Ecto neural progenitor cell (in vitro differentiated cells): ENCODE data around the gene FAM50B.

Experiments used
- DNase-seq: peaks from one replicate; pipeline ENCODE4 v3.0.0-alpha.2; 2018; ENCODE audit warnings: low spot score

The FAM50B gene

DNA sequence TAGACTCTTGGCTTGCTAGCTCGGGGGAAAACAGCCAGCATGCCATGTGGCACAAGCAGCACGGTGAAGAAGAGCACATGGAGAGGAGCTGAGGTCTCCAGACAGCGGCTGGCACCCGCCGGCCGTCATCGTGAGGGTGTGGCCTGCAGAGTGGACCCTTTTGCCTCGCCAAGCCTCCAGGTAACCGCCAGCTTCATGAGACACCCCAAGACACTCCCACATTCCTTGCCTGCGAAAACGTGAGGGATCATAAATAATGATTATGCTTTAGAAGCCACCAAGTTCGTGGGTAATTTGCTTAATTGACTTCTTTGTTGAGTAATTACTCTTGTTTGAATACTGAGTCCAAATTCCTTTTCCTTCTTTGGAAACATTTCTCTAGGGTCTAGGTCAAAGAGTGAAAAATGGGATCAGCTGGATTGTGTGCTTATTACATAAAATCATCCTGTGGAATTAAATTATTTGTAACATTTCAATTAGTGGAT is 23.2 kb downstream of the FAM50B start:
- no peak for DNase-seq

DNA sequence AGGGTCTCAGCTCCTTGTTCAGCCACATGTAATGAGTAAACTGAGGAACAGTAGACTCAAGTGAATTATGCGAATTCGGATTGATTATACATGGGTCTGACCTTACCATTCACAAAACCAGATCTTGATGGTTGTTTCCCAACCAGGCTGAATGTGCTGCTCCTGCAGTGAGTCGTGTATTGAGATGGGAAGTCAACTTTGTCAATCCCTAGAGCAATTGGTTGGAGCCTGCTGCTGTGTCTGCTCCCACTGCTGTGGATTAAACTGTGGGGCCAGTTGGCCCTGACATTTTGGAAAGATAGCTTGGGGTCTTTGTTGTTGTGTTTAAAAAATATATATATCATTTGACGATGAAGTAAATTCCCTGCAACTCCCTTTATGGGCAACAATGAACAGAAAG is 23.9 kb downstream of the FAM50B start:
- DNase-seq: no peak

DNA sequence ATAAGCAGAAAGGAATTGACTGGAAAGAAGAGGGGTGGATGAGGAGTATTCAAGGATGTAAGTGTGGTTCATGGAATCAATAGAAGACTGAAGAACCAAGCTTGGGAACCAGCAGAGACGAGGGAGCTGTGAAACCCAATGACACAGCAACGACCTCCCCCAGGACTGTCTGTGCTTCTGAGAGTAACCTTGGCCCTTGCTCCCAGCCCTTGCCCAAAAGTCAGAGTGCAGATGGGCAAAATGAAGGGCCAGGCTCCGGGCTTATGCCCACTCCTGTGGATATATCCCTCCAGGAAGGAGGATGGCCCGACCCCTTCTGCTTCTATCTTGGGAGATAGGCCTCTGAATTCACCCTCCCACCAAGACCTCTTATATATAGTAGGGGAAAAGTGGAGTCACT is 24.9 kb downstream of the FAM50B start:
- no peak for DNase-seq

DNA sequence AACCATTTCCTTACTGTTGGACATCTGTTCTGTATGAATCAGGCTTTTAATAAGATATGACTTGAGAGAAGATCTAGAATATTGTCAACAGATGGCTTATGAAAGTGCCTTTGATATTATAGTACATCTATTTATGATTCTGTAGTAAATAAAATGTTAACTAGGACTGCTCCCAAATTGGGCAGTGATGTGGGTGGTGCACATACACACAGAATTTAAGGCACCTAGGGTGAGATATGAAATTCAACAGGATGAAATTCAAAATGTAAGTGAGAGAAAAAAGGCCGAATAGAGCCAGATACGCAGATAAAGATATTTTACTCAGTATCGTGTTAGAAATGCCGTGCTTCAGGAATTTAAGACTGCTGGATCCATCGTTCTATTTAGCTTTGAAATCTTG is 26.3 kb downstream of the FAM50B start:
- DNase-seq: no peak

DNA sequence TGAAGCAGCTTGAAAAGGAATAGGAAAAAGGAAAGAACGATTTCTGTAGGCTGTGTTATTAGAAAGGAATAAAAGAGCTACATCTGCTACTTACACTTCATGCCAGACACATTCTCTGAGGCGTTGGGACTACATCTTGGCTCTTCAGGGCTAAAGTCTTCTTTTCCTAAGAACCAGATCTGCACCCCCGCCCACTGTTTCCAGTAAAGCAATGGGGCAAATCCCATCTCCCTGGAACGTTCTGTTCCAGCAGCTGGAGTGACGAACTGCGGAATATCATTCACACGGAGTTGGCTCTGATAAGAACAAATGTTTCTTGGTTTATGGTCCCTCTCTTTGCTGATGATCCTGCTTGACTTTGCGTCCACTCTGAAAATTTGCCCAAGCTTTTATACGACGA is 26.9 kb downstream of the FAM50B start:
- DNase-seq: no peak

DNA sequence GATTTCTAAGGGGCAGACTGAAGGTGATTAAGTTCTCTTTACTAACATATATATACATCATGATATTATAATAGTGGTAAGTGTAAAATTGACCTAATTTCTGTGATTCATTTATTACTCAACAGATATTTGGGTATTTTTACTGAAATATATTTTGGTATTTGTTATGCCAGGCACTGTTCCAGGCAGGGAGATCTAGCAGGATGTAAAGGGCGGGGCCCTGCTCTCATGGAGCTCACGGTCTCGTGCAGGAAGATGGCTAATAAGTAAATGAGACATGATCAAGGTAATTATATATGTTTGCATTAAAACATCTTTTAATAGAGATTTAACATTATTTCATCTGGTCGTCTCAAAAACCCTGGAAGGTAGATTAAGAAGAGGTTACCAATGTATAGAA is 27.7 kb downstream of the FAM50B start:
- no peak for DNase-seq

DNA sequence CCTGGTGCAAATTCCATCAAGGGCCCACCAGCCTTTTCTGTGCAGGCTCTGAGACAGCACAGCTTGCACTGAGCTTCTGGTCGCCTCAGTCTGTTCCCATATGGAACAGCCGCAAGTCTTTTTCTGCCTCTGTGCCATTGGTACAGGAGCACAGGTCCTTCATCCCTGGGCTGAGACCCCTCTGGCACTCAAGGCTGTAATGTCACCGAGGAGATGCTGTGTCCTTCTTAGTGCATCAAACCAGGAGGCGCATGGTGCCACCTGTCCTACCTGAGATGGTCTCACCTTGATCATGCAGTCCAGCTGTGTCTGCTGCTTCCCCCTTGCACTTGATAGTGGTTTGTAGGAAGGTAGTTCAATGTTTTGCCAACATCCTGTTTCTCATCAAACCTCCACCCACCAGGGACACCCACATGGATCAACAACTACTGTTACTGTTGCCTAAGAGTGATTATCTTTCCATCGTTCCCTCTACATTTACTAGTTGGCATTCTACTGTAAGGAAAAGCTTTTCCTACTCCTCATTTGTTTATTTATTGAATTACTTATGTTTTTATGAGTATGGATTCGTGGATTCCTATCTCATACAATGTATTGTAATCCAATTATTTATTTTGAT is 29.0 kb downstream of the FAM50B start:
- no peak for DNase-seq

DNA sequence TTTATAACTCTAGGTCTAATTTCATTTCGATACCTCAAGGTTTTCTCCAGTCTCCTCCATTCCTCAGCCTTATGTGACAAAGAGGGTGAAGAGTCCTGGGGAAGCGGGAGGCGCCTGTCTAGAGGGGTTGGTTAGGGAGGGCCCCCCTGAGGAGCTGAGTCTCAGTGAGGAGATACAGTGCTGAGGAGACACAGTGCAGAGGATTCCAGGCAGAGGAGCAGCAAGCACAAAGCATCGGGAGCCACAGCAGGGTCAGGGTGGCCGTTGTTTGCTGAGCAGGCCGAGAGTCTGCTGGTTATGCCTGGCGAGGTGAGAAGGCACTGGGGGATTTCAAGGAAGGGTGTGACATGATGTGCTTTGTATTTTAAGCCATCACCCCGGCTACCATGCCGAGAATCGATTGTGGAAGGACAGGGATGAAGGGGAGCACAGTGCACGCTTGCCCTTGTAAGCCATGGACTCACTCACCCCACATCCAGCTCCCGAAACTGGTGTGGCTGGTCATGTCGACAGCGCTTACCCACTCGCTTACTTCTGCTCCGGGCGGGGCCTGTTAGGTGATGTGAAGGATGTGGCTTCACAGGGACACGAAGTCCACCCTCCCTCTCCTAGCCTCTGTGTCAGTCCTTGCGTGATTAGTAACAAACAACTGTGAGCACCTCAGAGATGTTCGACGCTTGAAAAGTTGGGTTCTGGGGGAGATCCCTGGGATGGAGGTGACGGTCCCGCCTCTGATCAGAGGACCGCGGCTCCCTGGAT is 30.2 kb downstream of the FAM50B start:
- peak; percentile 29 for DNase-seq

DNA sequence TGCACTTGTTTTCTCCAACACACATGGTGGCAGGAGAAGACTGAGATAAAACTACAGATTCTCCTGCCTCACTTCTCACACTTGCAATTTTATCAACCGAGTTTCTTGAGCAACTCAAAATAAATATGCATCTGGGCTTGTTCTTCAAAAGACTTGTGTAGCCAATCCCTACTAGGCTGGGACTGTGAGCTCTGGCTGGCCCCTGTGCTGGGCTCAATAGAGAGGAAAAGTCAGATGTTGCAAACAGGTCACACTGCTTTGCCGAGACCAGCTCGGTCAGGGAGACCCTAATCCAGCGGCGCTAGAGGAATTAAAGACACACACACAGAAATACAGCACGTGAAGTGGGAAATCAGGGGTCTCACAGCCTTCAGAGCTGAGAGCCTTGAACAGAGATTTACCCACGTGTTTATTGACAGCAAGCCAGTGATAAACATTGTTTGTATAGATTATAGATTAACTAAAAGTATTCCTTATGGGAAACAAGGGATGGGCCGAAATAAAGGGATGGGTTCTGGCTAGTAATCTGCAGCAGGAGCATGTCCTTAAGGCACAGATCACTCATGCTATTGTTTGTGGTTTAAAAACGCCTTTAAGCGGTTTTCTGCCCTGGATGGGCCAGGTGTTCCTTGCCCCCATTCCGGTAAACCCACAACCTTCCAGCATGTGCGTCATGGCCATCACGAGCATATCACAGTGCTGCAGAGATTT is 32.7 kb downstream of the FAM50B start:
- DNase-seq: peak; percentile 7

DNA sequence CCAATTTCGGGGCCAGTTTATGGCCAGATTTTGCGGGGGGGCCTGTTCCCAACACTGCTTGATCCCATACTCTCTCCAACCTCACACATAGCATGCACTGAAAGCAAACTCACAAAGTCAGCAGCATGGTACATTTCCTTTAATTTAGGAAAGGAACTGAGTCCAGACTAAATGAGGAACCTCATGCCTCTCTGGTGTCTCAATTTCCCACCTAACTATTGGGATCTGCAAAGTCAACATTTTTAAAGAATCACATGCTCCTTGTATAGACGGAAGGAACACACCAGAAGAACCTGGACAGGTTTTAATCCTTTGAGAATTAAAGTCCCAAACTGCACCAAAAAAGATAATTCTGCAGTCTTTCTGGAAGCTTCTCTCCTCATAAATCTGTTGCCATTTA is 33.3 kb downstream of the FAM50B start:
- no peak for DNase-seq

DNA sequence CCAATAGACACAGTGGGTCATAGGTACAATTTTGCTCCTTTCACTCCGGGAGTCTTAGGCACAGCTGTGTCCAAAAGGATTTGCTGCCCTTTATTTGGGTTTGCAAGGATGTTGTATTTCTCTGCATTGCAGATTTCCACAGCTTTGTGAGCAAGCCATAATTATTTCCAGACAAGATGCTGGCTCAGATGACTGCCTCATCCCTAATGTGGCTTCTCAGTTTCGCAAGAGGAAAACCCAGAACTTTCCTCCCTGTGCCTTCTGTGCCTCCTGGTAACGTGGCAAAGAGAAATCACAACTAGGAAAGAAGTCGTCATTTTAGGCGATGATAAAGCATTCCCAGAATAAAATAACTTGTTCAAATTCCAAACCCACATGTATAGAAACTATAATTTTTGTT is 33.7 kb downstream of the FAM50B start:
- no peak for DNase-seq

DNA sequence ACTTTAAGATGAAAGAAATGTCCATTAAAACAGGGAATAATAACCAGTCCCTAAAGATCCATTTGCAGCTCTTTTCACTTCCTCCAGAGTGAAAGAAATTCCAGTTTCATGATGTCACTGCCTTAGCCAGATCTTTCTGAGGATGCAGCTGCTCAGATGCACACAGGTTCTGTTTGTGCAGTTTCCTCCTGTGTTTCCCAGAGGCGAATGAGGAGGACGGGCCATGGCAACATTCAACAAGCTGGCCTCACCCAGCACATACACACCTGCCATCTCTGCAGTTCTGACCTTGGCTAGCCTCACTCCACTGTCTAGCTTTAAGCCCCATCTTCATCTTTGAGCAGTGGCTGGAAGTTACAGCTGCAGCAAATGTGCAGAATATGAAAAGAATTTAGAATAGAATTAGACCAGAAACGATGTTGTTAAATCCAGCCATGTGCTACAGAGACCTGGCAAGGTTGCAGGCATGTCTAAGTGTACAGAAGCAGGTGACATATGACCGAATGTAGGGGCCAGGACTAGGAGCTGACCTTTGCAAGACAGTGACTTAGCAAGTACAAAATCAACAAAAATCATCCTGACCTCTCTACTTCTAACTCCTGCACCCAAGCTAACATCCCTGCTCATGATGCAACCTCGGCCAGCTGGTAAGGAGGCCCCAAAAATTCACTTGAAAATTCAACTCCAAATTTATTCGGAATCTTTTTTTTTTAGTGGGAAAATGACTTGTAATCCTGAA is 35.0 kb downstream of the FAM50B start:
- no peak for DNase-seq

DNA sequence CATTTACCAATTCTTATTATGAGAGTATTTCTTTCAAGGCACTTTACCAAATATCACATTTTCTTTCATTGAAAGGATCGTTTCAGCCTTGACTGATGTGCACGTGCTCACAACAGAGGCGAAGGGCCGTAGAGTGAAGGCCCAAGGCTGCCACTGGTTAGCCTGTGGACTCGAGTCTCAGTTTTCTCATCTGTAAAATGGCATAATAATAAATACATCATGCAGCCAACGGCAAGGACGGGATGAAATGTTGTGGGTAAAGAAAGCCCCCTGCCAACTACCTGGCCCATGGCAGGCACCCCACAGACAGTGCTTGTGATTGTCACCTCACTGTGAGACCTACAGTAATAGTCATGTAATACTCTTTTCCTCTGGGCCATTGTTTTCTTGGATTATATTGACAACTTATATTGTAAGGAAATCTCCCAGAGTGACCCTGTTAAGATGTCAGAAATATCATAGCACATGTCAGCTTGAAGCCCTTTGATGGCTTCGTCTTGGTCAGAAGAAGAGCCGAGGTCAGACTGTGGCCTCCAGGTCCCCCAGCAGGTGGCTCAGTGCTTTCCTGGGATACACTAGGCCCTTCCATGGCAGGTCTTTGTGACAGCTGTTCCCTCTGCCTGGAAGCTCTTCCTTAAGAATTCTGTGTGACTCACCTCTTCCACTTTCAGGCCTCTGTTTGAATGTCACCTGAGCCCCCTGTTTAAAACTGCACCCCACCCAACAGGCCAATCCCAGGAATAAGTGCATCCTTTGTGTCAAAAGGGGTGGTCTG is 36.3 kb downstream of the FAM50B start:
- no peak for DNase-seq

DNA sequence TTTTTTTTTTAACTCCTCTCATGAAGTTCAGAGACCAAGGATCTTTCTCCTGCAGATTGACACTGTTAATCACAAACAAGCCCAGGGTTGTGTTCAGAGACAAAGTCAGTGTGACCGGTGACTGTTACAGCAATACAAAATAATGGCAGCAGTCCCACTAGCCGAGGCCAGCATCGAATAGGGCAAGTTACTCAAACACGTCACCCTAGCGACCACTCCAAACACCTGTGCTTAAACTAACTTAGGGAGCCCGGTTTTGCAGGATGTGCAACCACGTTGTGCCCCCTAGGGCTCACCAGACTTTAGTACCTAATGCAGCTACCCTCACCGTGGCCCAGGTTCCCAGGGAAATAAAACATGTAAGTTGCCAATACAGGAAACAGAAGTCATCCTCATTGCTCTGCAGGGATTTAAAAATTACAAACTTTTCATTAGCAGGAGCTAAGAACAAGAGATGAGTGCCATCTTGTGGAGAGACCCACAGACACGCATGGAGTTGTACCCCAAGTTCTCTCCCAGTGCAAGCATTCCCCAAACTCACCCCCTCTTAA is 38.1 kb downstream of the FAM50B start:
- no peak for DNase-seq

DNA sequence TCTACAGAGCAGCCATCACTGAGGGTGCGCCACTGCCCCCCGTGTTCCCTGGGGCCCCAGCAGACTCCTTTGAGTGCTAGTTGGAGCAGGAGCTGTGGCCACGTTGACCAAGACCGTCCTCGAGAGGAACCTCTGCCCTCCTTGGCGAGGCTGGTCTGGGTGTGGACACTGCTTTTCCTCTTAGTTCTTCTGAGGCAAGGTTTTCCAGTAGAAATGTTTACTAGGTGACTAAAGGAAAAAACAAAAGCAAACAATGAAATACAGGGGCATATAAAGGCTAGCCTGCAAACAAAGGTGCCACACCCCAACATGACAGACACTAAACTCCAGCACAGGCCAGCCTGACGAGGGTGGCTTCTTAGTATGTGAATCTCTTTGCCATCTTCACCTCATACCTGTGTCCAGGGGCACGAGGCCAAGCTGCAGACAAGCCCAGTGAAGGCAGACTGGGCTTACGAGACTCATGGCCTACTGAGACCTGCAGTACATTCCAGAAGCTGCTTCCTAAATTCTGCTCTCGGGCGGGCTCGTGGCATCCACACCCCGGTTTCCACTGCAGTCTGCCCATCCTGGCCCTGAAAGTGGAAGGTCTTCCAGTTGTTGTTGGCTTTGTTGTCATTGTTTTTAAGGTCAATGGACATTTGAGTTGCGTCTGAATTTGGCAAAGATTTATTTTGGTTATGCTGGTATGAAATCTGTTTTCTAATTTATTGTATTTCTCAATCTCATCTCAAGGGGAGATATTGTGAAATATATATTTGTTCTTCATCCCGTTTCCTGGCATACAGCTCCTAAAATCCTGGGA is 39.2 kb downstream of the FAM50B start:
- no peak for DNase-seq

DNA sequence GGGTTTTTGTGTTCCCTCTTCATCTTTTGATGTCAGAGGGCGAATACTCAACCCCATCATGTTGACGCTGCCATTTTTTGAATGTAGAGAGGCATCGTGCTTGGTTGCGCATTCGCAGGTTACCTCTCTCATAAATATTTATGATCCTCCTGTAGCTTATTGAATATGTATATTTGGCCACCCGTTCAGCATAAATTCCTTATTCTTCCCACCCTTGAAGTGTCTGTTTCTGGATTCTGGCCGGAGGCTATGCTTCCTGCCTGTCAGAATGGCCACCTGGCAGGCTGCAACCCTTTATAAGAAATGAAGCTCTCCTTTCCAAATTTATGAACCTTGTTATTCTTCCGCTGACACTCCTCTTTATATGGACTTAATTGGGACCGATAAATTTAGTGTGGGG is 40.9 kb downstream of the FAM50B start:
- no peak for DNase-seq

DNA sequence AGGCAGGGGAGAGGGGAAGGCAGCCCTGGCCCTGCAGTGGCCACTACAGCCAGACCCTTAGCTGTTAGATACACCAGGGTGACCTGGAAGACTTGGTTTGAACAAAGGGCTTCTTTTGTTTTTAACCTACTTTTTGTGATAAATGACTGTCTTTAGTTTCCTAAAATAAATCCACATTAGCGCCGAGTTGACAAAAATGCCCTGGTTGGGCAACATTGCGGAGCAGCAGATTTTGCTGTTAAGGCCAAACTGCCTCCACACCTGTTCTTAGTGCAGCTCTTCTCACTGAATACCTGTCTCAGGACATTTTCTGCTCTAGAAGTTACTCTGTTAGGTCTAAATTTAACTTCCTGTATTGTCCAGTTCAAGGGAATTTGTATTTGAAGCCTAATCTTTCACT is 42.7 kb downstream of the FAM50B start:
- no peak for DNase-seq

DNA sequence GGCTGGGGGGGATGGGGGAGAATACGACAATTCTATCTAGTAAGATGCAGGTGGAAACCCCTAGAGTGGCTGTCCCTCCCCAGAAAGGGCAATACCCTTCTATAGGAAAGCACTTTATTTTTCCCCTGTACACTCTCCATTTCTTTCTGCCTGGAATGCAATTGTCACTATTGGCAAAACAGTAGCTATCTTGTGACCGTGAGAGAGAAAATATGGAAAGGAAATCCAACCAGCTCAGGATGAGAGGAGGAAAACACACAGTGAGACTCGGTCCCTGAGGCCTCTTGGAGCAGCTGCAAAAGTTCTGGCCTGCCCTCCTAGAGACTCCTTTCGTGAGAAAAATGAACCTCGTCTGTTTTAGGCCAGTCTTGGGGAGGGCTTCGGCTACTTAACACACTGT is 43.4 kb downstream of the FAM50B start:
- DNase-seq: no peak

DNA sequence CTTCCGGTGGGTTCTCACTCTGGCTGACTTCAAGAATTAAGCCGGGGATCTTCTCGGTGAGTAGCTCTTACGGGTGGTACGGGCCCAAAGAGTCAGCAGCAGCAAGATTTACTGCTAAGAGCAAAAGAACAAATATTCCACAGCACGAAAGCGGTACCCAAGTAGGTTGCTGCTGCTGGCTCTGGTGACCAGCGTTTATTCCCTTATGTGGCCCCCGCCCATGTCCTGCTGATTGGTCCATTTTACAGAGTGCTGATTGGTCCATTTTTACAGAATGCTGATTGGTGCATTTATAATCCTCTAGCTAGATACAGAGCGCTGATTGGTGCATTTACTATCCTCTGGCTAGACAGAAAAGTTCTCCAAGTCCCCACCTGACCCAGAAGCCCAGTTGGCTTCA is 44.3 kb downstream of the FAM50B start:
- DNase-seq: no peak

DNA sequence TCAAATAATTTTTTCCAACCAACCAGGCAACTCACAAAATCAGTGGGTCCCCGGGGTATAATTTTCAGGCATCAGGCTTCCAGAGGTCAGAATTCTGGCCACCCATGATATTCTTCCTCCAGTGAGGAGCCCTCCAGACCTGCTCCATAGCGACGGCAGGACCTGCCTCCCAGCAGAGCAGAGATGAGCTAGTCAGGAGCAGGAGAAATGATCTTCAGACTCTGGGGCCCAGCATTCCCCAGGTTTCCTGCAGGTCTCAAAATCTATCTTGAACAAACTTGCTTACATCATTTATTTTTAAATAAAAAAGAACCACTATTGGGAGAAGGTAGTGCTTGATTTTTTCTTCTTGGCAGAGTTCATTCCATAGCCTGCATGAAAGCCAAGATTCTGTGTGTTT is 44.7 kb downstream of the FAM50B start:
- no peak for DNase-seq
